ENCODE results near the gene AKAP12.

The AKAP12 gene

GRCh38 chr6:151240036-151240685, 394 bp downstream of the AKAP12 start:
- DNase-seq = no peak

- DNase-seq = no peak
Observed at GRCh38 chr6:151240791-151241642, 1.2 kb downstream of the AKAP12 start.

GRCh38 chr6:151241853-151242252, 2.1 kb downstream of the AKAP12 start:
- no peak for DNase-seq

- DNase-seq = no peak
Observed at GRCh38 chr6:151242420-151242861, 2.7 kb downstream of the AKAP12 start.

- DNase-seq = no peak
Observed at GRCh38 chr6:151243481-151243880, 3.7 kb downstream of the AKAP12 start.

GRCh38 chr6:151247490-151247889, 7.7 kb downstream of the AKAP12 start:
- DNase-seq = no peak

GRCh38 chr6:151248295-151248694, 8.5 kb downstream of the AKAP12 start:
- DNase-seq = no peak

GRCh38 chr6:151252634-151253033, 12.9 kb downstream of the AKAP12 start:
- DNase-seq = no peak

GRCh38 chr6:151254451-151255081, 14.8 kb downstream of the AKAP12 start:
- DNase-seq = no peak

GRCh38 chr6:151255811-151256210, 16.0 kb downstream of the AKAP12 start:
- no peak for DNase-seq

- no peak for DNase-seq
Observed at GRCh38 chr6:151257985-151258445, 18.2 kb downstream of the AKAP12 start.

GRCh38 chr6:151260205-151260604, 20.4 kb downstream of the AKAP12 start:
- no peak for DNase-seq

- no peak for DNase-seq
Observed at GRCh38 chr6:151263035-151263434, 23.3 kb downstream of the AKAP12 start.

GRCh38 chr6:151263967-151264366, 24.2 kb downstream of the AKAP12 start:
- DNase-seq = no peak

- DNase-seq = no peak
Observed at GRCh38 chr6:151265282-151265681, 25.5 kb downstream of the AKAP12 start.

- no peak for DNase-seq
Observed at GRCh38 chr6:151269321-151269995, 29.7 kb downstream of the AKAP12 start.

- DNase-seq = no peak
Observed at GRCh38 chr6:151275121-151275520, 35.4 kb downstream of the AKAP12 start.

- no peak for DNase-seq
Observed at GRCh38 chr6:151275566-151275965, 35.8 kb downstream of the AKAP12 start.

GRCh38 chr6:151276112-151276740, 36.5 kb downstream of the AKAP12 start:
- DNase-seq = no peak

- DNase-seq = no peak
Observed at GRCh38 chr6:151279891-151280290, 40.1 kb downstream of the AKAP12 start.

- no peak for DNase-seq
Observed at GRCh38 chr6:151280859-151281258, 41.1 kb downstream of the AKAP12 start.

- no peak for DNase-seq
Observed at GRCh38 chr6:151284012-151284411, 44.2 kb downstream of the AKAP12 start.

Measured in effector CD4-positive, alpha-beta T cell (primary cell).